Mesothelial cell of epicardium (in vitro differentiated cells): Measurements from ENCODE around the gene DDX51. TPM values are rescaled to one million over a fixed set of nuclear protein-coding genes. Genes with fewer than 3 reads are reported as not detected.

Source experiments
- DNase-seq, 2 experiments: peaks; one replicate each; pipeline ENCODE4 v3.0.0; 2021; ENCODE audit warnings: low spot score in 2 of 2; ENCODE audit not compliant: unreplicated experiment in 2 of 2
- H3K27ac Mint-ChIP-seq: 2 replicates; pipeline ENCODE4 v1.8.0; 2021; ENCODE audit warnings: mixed read lengths
- H3K27me3 Mint-ChIP-seq: 2 replicates; pipeline ENCODE4 v1.8.0; 2021; ENCODE audit warnings: low read depth, mixed read lengths
- H3K36me3 Mint-ChIP-seq: 2 replicates; pipeline ENCODE4 v1.8.0; 2021; ENCODE audit warnings: mixed read lengths
- H3K4me1 Mint-ChIP-seq: 2 replicates; pipeline ENCODE4 v1.8.0; 2021; ENCODE audit warnings: mixed read lengths
- H3K4me3 Mint-ChIP-seq: 2 replicates; pipeline ENCODE4 v1.8.0; 2021; ENCODE audit warnings: mild to moderate bottlenecking, moderate library complexity, mixed read lengths
- H3K9me3 Mint-ChIP-seq: 2 replicates; pipeline ENCODE4 v1.8.0; 2021; ENCODE audit warnings: mixed read lengths
- total RNA-seq: library from RNA; stranded (reverse); gene quantifications from 3 replicates; pipeline ENCODE4 v1.2.1, GENCODE V29; 2021
- TF ChIP-seq, protein P1 (sequence below): fragments of 200-600 bp; sonication (generic); IDR thresholded peaks from one replicate; pipeline ENCODE4 v1.5.0; 2021; ENCODE audit warnings: antibody characterized with exemption; ENCODE audit not compliant: unreplicated experiment

The DDX51 gene
- total RNA-seq, 1 donor from 2014 or later, result 32.5 TPM

DNA sequence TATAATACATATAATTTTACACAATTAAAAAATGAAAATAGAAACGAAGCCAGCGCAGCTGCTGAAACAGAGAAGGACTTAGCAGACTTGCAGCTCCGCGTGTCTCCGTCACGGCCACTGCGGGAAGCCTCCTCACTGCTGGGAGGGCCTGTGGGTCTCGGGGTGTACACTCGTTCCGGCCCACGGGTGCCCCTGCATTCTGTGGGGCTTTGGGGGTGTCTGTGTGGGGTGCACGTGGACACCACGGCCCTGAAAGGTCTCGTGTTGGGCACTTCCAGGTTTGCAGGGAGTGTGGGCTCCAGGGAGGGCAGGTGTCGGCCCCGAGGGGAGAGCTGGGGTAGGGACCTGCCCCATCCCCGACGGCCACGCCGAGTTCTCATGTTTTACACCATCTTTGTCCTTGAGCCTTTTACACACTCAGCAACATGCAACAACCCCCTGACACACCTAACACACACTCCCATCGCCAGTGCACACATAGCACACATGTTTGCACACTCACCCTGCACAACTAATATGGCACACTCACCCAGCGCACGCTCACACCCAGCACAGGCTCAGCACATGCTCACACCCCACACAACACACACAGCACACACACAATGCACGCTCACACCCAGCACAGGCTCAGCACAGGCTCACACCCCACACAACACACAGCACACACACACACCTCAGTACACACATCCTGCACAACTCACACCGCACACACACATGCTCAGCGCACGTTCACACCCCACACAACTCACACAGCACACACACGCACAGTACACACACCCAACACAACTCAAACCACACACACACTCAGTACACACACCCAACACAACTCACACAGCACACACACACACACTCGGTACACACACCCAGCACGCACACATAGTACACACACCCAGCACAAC, 36.8 kb upstream of the DDX51 start:
- Mint-ChIP-seq H3K27me3 (peaks cover 81% of the 10 kb centered on the region), H3K4me3 (no peak overlapping the region), H3K36me3 (no peaks in the 10 kb centered on the region), H3K4me1 (no peaks in the 10 kb centered on the region), H3K27ac (no peak overlapping the region), H3K9me3 (no peaks in the 10 kb centered on the region)
- TF ChIP-seq, protein P1, sequence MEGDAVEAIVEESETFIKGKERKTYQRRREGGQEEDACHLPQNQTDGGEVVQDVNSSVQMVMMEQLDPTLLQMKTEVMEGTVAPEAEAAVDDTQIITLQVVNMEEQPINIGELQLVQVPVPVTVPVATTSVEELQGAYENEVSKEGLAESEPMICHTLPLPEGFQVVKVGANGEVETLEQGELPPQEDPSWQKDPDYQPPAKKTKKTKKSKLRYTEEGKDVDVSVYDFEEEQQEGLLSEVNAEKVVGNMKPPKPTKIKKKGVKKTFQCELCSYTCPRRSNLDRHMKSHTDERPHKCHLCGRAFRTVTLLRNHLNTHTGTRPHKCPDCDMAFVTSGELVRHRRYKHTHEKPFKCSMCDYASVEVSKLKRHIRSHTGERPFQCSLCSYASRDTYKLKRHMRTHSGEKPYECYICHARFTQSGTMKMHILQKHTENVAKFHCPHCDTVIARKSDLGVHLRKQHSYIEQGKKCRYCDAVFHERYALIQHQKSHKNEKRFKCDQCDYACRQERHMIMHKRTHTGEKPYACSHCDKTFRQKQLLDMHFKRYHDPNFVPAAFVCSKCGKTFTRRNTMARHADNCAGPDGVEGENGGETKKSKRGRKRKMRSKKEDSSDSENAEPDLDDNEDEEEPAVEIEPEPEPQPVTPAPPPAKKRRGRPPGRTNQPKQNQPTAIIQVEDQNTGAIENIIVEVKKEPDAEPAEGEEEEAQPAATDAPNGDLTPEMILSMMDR, result no peak
- no peak for DNase-seq

GRCh38 chr12:132179431-132180362, 35.6 kb upstream of the DDX51 start:
- Mint-ChIP-seq H3K27me3 (peaks cover 74% of the 10 kb centered on the region), H3K4me1 (peaks cover 2% of the 10 kb centered on the region), H3K36me3 (no peaks in the 10 kb centered on the region), H3K9me3 (no peaks in the 10 kb centered on the region), H3K4me3 (no peak overlapping the region), H3K27ac (no peak overlapping the region)
- TF ChIP-seq, protein P1, result no peak
- no peak for DNase-seq

- TF ChIP-seq, protein P1, result no peak
- Mint-ChIP-seq H3K27ac (no peak overlapping the region), H3K9me3 (no peaks in the 10 kb centered on the region), H3K4me1 (peaks cover 6% of the 10 kb centered on the region), H3K36me3 (no peaks in the 10 kb centered on the region), H3K27me3 (peaks cover 71% of the 10 kb centered on the region), H3K4me3 (no peak overlapping the region)
- no peak for DNase-seq
Observed at GRCh38 chr12:132178801-132179401, 34.8 kb upstream of the DDX51 start.

DNA sequence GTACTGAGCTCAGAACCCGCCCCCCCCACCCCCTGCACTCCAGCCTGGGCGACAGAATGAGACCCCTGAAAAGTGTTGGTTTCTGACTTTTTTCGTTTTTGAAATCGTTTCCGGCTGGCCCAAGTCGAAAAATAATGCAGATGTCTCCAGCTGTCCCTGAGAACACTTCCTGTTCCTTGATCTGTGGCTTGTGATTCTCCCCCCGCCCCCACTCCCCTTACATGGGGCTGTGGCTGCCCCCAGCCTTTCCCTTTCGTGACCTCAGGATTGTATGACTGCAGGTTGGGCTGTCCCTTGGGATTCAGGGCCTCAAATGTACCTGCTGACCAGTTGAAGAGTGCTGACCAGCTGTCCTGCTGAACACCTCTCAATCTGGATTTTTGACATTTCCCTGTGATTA, 34.2 kb upstream of the DDX51 start:
- Mint-ChIP-seq H3K9me3 (no peaks in the 10 kb centered on the region), H3K27ac (no peak overlapping the region), H3K27me3 (peaks cover 70% of the 10 kb centered on the region), H3K4me1 (peaks cover 6% of the 10 kb centered on the region), H3K4me3 (no peak overlapping the region), H3K36me3 (no peaks in the 10 kb centered on the region)
- DNase-seq, result no peak
- TF ChIP-seq, protein P1, result no peak

GRCh38 chr12:132176920-132177551, 32.9 kb upstream of the DDX51 start:
- Mint-ChIP-seq H3K4me1 (peaks cover 12% of the 10 kb centered on the region), H3K36me3 (no peaks in the 10 kb centered on the region), H3K27ac (no peak overlapping the region), H3K9me3 (no peaks in the 10 kb centered on the region), H3K27me3 (peaks cover 67% of the 10 kb centered on the region), H3K4me3 (no peak overlapping the region)
- no peak for DNase-seq
- TF ChIP-seq, protein P1, result no peak
